Spleen (tissue), 11 donors: ENCODE measurements around the gene TRIP6. TPM values are rescaled to one million over a fixed set of nuclear protein-coding genes. Genes with fewer than 3 reads are reported as not detected.

Source experiments
- DNase-seq: peaks from one replicate; pipeline ENCODE4 v3.0.0-alpha.2; 2020
- H3K27ac ChIP-seq, 8 donors: fragments of 200-600 bp; sonication (generic) in 7 of 8; 1 replicate in 4 of 8; 2 replicates in 4 of 8; pipeline versions ENCODE4 v1.5.0 to v1.8.0; 2016 to 2021; ENCODE audit warnings: inconsistent platforms in 4 of 8, mild to moderate bottlenecking in 4 of 8, moderate library complexity in 1 of 8
- H3K27me3 ChIP-seq, 7 donors: fragments of 200-600 bp; sonication (generic) in 6 of 7; replicated peaks in 1 of 7; 1 replicate in 4 of 7; 2 replicates in 3 of 7; pipeline versions ENCODE4 v1.5.0 to v1.8.0; 2016 to 2021; ENCODE audit warnings: inconsistent platforms in 3 of 7, mild to moderate bottlenecking in 1 of 7
- H3K36me3 ChIP-seq, 6 donors: fragments of 200-600 bp; sonication (generic) in 5 of 6; 1 replicate in 4 of 6; 2 replicates in 2 of 6; pipeline versions ENCODE4 v1.5.0 to v1.8.0; 2016 to 2021; ENCODE audit warnings: inconsistent platforms in 2 of 6
- H3K4me1 ChIP-seq, 6 donors: fragments of 200-600 bp; sonication (generic) in 5 of 6; 1 replicate in 3 of 6; 2 replicates in 3 of 6; pipeline versions ENCODE4 v1.5.0 to v1.8.0; 2016 to 2021; ENCODE audit warnings: inconsistent platforms in 3 of 6
- H3K4me3 ChIP-seq, 8 donors: fragments of 200-600 bp; sonication (generic) in 7 of 8; 1 replicate in 4 of 8; 2 replicates in 4 of 8; pipeline versions ENCODE4 v1.5.0 to v1.8.0; 2016 to 2021; ENCODE audit warnings: inconsistent platforms in 4 of 8, mild to moderate bottlenecking in 4 of 8, moderate library complexity in 2 of 8
- H3K9me3 ChIP-seq, 8 donors: fragments of 200-600 bp; sonication (generic) in 7 of 8; 1 replicate in 4 of 8; 2 replicates in 4 of 8; pipeline versions ENCODE4 v1.5.0 to v1.8.0; 2016 to 2021; ENCODE audit warnings: inconsistent platforms in 4 of 8
- POLR2A ChIP-seq, 3 donors: fragments of 450-650 bp; IDR thresholded peaks; one replicate each; pipeline ENCODE4 v1.5.1; 2017; ENCODE audit warnings: antibody characterized with exemption in 3 of 3, mild to moderate bottlenecking in 1 of 3
- POLR2AphosphoS5 ChIP-seq, 3 donors: sonication (generic); formaldehyde crosslinking; IDR thresholded peaks; one replicate each; pipeline ENCODE4 v1.5.1; 2017; ENCODE audit warnings: antibody characterized with exemption in 3 of 3
- WGBS, 5 donors: extraction: QIAGEN DNeasy Blood & Tissue Kit in 3 of 5; methylation state at CpG; one replicate each; pipeline versions ENCODE4 v1.1.5 to v1.1.7; 2013 to 2018; 5-methylcytosine and 5-hydroxymethylcytosine counted together
- intact Hi-C: fragments of 100-400 bp; cut with DNase I; formaldehyde crosslinking; loops from one replicate; pipeline ENCODE4 v1.15.0; 2023; ENCODE audit warnings: low total_unique reads
- polyA plus RNA-seq, 3 donors: library from polyadenylated mRNA; stranded (reverse); fragments of 200-250 nt; gene quantifications; one replicate each; pipeline ENCODE4 v1.2.1, GENCODE V29; 2013
- total RNA-seq, 7 donors: library from RNA; depleted of rRNA in 3 of 7; stranded (reverse); fragments of >200 nt in 3 of 7; fragmentation: NEBNext Ultra II Directional in 4 of 7; extraction: Animal tissue kit (Norgen Biotek cat#: 25700) in 4 of 7; gene quantifications; one replicate each; pipeline versions ENCODE4 v1.1.0 to v1.2.1, GENCODE V29; 2016 to 2021
- TF ChIP-seq, protein P1 (sequence below), 11 experiments: fragments of 200-600 bp in 7 of 11; fragments of 450-650 bp in 4 of 11; sonication (generic) in 4 of 11; IDR thresholded peaks in 8 of 11; conservative IDR thresholded peaks in 3 of 11; 1 replicate in 7 of 11; 2 replicates in 4 of 11; pipeline versions ENCODE4 v1.4.0 to v1.8.0; 2016 to 2021; ENCODE audit warnings: antibody characterized with exemption in 11 of 11, inconsistent platforms in 4 of 11, mild to moderate bottlenecking in 1 of 11
- donor health status: healthy with polysubstance abuse.
- donor health status: DM: no; HTN: no; CAD: no; lungs with moderate emphysema.
- donor health status: DM: no; HTN: no; CAD: no.
- donor health status: Bipolar disorder and iron deficiency.
- donor health status: healthy.
- donor health status: DM: no; HTN: no; CAD: no.
- donor health status: DM: yes; HTN: yes; CAD: no.

The TRIP6 gene
- total and polyA plus RNA-seq, 10 donors, result 12.4 to 30.2 (median 21.6) TPM

DNA sequence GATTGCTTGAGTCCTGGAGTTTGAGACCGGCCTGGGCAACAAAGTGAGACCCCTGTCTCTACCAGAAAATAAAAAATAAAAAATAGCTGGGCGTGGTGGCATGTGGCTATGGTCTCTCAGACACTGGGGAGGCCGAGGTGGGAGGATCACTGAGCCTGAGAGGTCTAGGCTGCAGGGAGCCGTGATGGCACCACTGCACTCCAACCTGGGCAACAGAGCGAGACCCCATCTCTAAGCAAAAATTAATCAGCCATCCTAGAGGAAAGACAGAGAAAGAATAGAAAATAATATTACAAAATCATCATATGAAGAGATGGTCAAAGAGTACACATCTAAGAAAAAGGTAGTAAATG, 34.9 kb upstream of the TRIP6 start:
- H3K9me3 ChIP-seq, result no peaks in the 10 kb centered on the region
- H3K36me3 ChIP-seq, result no peaks in the 10 kb centered on the region
- H3K27me3 ChIP-seq, result peaks cover 0 to 27% (median 15%) of the 10 kb centered on the region in 7 donors
- no peak overlapping the region for H3K27ac ChIP-seq
- intact Hi-C loops, result no loop called here
- DNase-seq, result no peak
- TF ChIP-seq, protein P1, sequence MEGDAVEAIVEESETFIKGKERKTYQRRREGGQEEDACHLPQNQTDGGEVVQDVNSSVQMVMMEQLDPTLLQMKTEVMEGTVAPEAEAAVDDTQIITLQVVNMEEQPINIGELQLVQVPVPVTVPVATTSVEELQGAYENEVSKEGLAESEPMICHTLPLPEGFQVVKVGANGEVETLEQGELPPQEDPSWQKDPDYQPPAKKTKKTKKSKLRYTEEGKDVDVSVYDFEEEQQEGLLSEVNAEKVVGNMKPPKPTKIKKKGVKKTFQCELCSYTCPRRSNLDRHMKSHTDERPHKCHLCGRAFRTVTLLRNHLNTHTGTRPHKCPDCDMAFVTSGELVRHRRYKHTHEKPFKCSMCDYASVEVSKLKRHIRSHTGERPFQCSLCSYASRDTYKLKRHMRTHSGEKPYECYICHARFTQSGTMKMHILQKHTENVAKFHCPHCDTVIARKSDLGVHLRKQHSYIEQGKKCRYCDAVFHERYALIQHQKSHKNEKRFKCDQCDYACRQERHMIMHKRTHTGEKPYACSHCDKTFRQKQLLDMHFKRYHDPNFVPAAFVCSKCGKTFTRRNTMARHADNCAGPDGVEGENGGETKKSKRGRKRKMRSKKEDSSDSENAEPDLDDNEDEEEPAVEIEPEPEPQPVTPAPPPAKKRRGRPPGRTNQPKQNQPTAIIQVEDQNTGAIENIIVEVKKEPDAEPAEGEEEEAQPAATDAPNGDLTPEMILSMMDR (IDR thresholded peaks at IDR 0.05 in 8 of 11, conservative IDR thresholded peaks at IDR 0.05 in 3 of 11), result no peak
- TF ChIP-seq POLR2A (IDR thresholded peaks at IDR 0.05) (no peak), POLR2AphosphoS5 (IDR thresholded peaks at IDR 0.05) (no peak)
- H3K4me3 ChIP-seq, result no peak overlapping the region
- 87 to 94% (median 92%) methylated on average over 5 of the region's 5 CpGs for WGBS, 5 donors
- H3K4me1 ChIP-seq, result peaks cover 8 to 54% (median 35%) of the 10 kb centered on the region in 6 donors

GRCh38 chr7:100835903-100836811, 31.0 kb upstream of the TRIP6 start:
- no peaks in the 10 kb centered on the region for H3K9me3 ChIP-seq
- peak overlapping the region; percentile 48 to 88 (median 84) for H3K27ac ChIP-seq
- peak; percentile 86 for DNase-seq
- no peaks in the 10 kb centered on the region for H3K27me3 ChIP-seq
- no peaks in the 10 kb centered on the region for H3K36me3 ChIP-seq
- TF ChIP-seq, protein P1 (IDR thresholded peaks at IDR 0.05 in 8 of 11, conservative IDR thresholded peaks at IDR 0.05 in 3 of 11), result no peak
- TF ChIP-seq POLR2AphosphoS5 (IDR thresholded peaks at IDR 0.05), result peak; percentile 59 to 77 (median 71)
- peak overlapping the region in 3 of 8 donors; percentile 39 to 70 (median 44) for H3K4me3 ChIP-seq
- 27 to 49% (median 33%) methylated on average over 11 to 17 of the region's 17 CpGs for WGBS, 5 donors
- intact Hi-C loops, result no loop called here
- H3K4me1 ChIP-seq, result peaks cover 8 to 36% (median 23%) of the 10 kb centered on the region in 6 donors

- no peaks in the 10 kb centered on the region for H3K27me3 ChIP-seq
- H3K9me3 ChIP-seq, result no peaks in the 10 kb centered on the region
- no peak for DNase-seq
- H3K27ac ChIP-seq, result peak overlapping the region; percentile 49 to 88 (median 84)
- no peaks in the 10 kb centered on the region for H3K36me3 ChIP-seq
- WGBS, 5 donors, result 22 to 77% (median 39%) methylated on average over 6 of the region's 6 CpGs
- TF ChIP-seq POLR2AphosphoS5 (IDR thresholded peaks at IDR 0.05), result no peak
- no peak for TF ChIP-seq POLR2A (IDR thresholded peaks at IDR 0.05)
- TF ChIP-seq, protein P1 (IDR thresholded peaks at IDR 0.05 in 8 of 11, conservative IDR thresholded peaks at IDR 0.05 in 3 of 11), result no peak
- peak overlapping the region; percentile 14 to 70 (median 35) for H3K4me3 ChIP-seq
- intact Hi-C loops, result no loop called here
- peaks cover 8 to 36% (median 23%) of the 10 kb centered on the region in 6 donors for H3K4me1 ChIP-seq
Measured at GRCh38 chr7:100836812-100837098, 30.4 kb upstream of the TRIP6 start.

DNA sequence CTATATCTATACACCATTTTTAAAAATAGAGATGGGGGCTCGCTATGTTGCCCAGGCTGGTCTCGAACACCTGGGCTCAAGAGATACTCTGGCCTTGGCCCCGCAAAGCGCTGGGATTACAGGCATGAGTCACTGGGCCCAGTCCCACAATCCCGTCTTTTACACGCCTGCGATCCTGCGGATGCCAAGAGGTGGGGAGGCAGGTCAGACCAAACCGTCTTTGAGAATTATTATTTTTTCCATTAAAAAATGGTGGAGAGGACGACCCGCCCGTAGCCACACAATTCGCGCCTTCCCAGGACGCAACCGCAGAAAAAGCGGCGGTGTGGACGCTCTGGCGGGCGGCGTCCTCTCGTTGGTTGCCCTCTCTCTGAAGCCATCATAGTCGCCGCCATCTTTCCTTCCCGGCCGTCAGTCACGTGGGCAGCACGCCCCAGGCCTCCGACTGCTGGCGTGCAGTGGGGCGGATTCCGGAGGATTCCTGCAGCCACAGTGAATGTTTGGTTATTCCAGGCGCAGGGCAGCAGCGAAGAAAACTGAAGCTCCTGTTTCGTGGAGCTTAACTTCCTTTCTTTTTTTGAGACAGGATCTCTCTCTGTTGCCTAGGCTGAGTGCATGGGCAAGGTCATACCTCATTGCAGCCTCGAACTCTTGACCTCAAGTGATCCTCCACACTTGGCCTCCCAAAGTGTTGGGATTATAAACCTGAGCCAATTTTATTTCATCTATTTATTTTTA, 29.9 kb upstream of the TRIP6 start:
- peak overlapping the region; percentile 14 to 70 (median 35) for H3K4me3 ChIP-seq
- TF ChIP-seq POLR2AphosphoS5 (IDR thresholded peaks at IDR 0.05) (peak; percentile 85 to 91 (median 90)), POLR2A (IDR thresholded peaks at IDR 0.05) (no peak)
- TF ChIP-seq, protein P1 (IDR thresholded peaks at IDR 0.05 in 8 of 11, conservative IDR thresholded peaks at IDR 0.05 in 3 of 11), result peak in 2 of 11 experiments; percentile 8 to 13
- H3K27ac ChIP-seq, result peak overlapping the region; percentile 49 to 88 (median 84)
- intact Hi-C loops, result no loop called here
- H3K27me3 ChIP-seq, result no peaks in the 10 kb centered on the region
- H3K4me1 ChIP-seq, result peaks cover 8 to 36% (median 23%) of the 10 kb centered on the region in 6 donors
- no peaks in the 10 kb centered on the region for H3K36me3 ChIP-seq
- H3K9me3 ChIP-seq, result no peaks in the 10 kb centered on the region
- WGBS, 5 donors, result 3 to 11% (median 7%) methylated on average over 34 to 37 of the region's 37 CpGs
- peak; percentile 97 for DNase-seq
